Coronary artery (tissue), 2 donors: ENCODE data around the gene SLC41A1.

Experiments
- DNase-seq: peaks from one replicate; pipeline ENCODE4 v3.0.0-alpha.2; 2017; ENCODE audit warnings: low spot score
- H3K27ac ChIP-seq, 2 donors: fragments of 200-600 bp; sonication (generic); one replicate each; pipeline ENCODE4 v1.5.1; 2016 to 2019
- H3K4me3 ChIP-seq: fragments of 200-600 bp; sonication (generic); 2 replicates; pipeline ENCODE4 v1.5.1; 2016; ENCODE audit warnings: mild to moderate bottlenecking, moderate library complexity
- CTCF ChIP-seq: fragments of 200-600 bp; sonication (generic); IDR thresholded peaks from one replicate; pipeline ENCODE4 v1.5.1; 2019; ENCODE audit warnings: antibody characterized with exemption

SLC41A1 gene

DNA sequence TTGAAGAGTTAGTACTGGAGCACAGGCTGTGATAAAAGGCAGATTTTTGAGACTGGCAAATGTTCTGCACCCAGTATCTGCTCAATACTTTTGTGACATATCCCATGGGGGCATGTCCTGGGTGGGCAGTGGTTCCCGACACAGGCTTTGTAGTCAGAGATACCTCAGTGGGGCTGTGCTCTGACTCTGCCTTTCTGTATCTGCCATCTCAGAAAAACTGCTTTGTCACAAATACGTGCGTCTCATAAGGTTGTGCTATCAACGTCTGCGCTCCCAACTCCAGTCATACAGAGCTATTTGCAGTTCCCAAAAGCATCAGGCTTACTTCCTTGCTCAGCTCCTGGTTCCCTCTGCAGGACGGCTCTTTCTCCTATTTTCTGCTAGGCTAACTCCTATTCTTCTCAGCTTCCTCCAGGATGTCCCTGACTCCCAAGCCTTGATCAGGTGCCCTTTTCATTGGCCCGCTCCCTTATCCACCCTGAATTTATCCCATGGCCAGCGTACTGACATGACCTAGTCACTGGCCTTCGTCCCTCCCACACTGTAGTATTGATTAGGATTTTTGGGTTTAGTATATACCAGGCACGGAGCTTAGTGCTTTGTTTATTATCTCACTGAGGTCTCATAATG, 25.6 kb downstream of the SLC41A1 start:
- Histone ChIP-seq H3K4me3 (no peak overlapping the region), H3K27ac (no peak overlapping the region)
- no peak for TF ChIP-seq CTCF
- no peak for DNase-seq

- H3K4me3 ChIP-seq, result no peak overlapping the region
- H3K27ac ChIP-seq, result no peak overlapping the region
- no peak for TF ChIP-seq CTCF
- no peak for DNase-seq
Observed at GRCh38 chr1:205786601-205787000, 26.4 kb downstream of the SLC41A1 start.

GRCh38 chr1:205785446-205785845, 27.6 kb downstream of the SLC41A1 start:
- TF ChIP-seq CTCF, result no peak
- no peak for DNase-seq
- Histone ChIP-seq H3K27ac (no peak overlapping the region), H3K4me3 (no peak overlapping the region)

GRCh38 chr1:205783904-205784303, 29.1 kb downstream of the SLC41A1 start:
- H3K27ac ChIP-seq, result peak overlapping the region; percentile 9 to 17
- no peak for DNase-seq
- H3K4me3 ChIP-seq, result no peak overlapping the region

DNA sequence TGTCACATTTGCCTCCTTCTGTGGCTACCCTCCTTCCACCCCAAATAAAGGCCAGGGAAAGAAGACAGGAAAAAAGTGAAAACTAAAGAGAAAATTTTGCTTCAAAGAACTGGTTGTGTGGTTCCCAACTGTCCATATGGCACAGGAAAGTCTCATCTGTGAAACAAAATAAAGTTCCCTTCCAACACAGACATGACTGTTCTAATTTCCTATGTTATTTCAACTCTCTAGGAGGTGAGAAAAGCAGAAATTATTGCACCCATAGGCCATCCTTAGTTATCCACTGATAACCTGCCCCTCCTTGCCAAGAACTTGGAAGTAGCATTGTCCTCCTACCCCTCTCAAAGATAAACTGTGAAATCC, 29.6 kb downstream of the SLC41A1 start:
- no peak for TF ChIP-seq CTCF
- H3K4me3 ChIP-seq, result no peak overlapping the region
- H3K27ac ChIP-seq, result peak overlapping the region; percentile 9 to 49
- DNase-seq, result no peak

More at GRCh38 chr1:205783904-205784303, 29.1 kb downstream of the SLC41A1 start:
- TF ChIP-seq CTCF, result no peak

- Histone ChIP-seq H3K27ac (peak overlapping the region; percentile 9 to 49), H3K4me3 (no peak overlapping the region)
- no peak for TF ChIP-seq CTCF
- DNase-seq, result no peak
Observed at GRCh38 chr1:205782627-205783432, 30.2 kb downstream of the SLC41A1 start.

DNA sequence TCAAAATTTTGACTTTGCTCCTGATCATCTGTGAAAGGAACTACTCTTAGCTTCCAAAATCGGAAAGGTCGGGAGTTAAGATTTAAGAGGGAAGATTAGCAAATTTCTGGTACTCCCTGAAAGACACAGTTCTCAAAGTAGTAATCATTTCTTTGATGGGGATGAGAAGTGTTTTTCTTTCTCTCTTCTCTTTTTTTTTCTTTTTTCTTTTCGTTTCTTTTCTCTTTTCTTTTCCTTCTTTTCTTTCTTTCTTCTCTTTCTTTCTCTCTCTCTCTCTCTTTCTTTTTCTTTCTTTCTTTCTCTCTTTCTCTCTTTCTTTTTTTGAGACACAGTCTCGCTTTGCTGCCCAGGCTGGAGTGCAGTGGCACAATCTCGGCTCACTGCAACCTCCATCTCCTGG, 32.7 kb downstream of the SLC41A1 start:
- no peak for TF ChIP-seq CTCF
- DNase-seq, result no peak
- no peak overlapping the region for H3K4me3 ChIP-seq
- no peak overlapping the region for H3K27ac ChIP-seq
